HL-60 (cell line): ENCODE data around the gene PLCB1.

ENCODE experiments used
- DNase-seq, 2 experiments: peaks; one replicate each; pipeline ENCODE4 v3.0.0-alpha.2; 2010 to 2020; ENCODE audit warnings: low read depth in 1 of 2, low spot score in 1 of 2
- H3K27ac ChIP-seq: fragments of 250-450 bp; sonication (Bioruptor Pico); replicated peaks from 2 replicates; pipeline ENCODE4 v1.5.1; 2020; ENCODE audit warnings: mild to moderate bottlenecking, moderate library complexity
- H3K27me3 ChIP-seq: fragments of 250-450 bp; sonication (Bioruptor Pico); 2 replicates; pipeline ENCODE4 v1.5.1; 2021; ENCODE audit warnings: mild to moderate bottlenecking, moderate library complexity; ENCODE audit not compliant: insufficient read depth, poor library complexity, severe bottlenecking
- H3K4me3 ChIP-seq: replicated peaks from 2 replicates; pipeline ENCODE4 v1.5.1; 2011; ENCODE audit warnings: mild to moderate bottlenecking, control low read depth, low read length; ENCODE audit not compliant: insufficient read depth
- GABPA ChIP-seq: IDR thresholded peaks from 2 replicates; pipeline ENCODE4 v1.6.1; 2012; ENCODE audit warnings: low read depth
- POLR2AphosphoS5 ChIP-seq: IDR thresholded peaks from 2 replicates; pipeline ENCODE4 v1.6.1; 2012; ENCODE audit warnings: low read depth
- SPI1 ChIP-seq: IDR thresholded peaks from 2 replicates; pipeline ENCODE4 v1.6.1; 2012; ENCODE audit warnings: low read depth, mild to moderate bottlenecking, borderline replicate concordance
- TF ChIP-seq, protein P1 (sequence below): IDR thresholded peaks from one replicate; pipeline ENCODE4 v1.5.1; 2011; ENCODE audit warnings: low read length, control low read depth, inconsistent platforms; ENCODE audit not compliant: insufficient read depth
- TF ChIP-seq, protein P2 (sequence below): IDR thresholded peaks from 2 replicates; pipeline ENCODE4 v1.6.1; 2012; ENCODE audit warnings: low read depth; ENCODE audit not compliant: insufficient replicate concordance

PLCB1 gene

DNA sequence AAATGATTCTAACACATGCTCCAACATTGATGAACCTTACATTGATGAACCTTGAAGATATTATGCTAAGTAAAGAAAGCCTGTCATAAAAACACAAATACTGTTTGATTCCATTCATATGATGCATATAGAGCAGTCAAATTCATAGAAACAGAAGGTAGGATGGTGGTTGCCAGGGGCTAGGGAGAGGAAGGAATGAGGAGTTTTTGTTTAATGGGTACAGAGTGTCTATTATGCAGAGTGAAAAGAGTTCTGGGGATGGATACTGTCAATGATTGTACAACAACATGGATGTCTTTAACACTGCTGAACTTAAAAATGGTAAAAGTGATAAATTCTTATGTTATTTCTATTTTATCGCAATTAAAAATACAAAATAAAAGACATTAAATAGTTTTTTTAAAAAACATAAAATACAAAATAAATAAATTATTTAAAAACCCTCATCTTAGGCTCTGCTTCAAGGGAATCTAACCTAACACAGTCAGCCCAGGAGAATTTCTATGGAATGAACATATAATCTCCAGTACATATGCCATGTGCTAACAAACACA, 451.0 kb downstream of the PLCB1 start:
- no peak overlapping the region for H3K27ac ChIP-seq
- H3K4me3 ChIP-seq = no peak overlapping the region
- TF ChIP-seq SPI1 = no peak
- TF ChIP-seq, protein P1, sequence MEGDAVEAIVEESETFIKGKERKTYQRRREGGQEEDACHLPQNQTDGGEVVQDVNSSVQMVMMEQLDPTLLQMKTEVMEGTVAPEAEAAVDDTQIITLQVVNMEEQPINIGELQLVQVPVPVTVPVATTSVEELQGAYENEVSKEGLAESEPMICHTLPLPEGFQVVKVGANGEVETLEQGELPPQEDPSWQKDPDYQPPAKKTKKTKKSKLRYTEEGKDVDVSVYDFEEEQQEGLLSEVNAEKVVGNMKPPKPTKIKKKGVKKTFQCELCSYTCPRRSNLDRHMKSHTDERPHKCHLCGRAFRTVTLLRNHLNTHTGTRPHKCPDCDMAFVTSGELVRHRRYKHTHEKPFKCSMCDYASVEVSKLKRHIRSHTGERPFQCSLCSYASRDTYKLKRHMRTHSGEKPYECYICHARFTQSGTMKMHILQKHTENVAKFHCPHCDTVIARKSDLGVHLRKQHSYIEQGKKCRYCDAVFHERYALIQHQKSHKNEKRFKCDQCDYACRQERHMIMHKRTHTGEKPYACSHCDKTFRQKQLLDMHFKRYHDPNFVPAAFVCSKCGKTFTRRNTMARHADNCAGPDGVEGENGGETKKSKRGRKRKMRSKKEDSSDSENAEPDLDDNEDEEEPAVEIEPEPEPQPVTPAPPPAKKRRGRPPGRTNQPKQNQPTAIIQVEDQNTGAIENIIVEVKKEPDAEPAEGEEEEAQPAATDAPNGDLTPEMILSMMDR = no peak
- TF ChIP-seq, protein P2, sequence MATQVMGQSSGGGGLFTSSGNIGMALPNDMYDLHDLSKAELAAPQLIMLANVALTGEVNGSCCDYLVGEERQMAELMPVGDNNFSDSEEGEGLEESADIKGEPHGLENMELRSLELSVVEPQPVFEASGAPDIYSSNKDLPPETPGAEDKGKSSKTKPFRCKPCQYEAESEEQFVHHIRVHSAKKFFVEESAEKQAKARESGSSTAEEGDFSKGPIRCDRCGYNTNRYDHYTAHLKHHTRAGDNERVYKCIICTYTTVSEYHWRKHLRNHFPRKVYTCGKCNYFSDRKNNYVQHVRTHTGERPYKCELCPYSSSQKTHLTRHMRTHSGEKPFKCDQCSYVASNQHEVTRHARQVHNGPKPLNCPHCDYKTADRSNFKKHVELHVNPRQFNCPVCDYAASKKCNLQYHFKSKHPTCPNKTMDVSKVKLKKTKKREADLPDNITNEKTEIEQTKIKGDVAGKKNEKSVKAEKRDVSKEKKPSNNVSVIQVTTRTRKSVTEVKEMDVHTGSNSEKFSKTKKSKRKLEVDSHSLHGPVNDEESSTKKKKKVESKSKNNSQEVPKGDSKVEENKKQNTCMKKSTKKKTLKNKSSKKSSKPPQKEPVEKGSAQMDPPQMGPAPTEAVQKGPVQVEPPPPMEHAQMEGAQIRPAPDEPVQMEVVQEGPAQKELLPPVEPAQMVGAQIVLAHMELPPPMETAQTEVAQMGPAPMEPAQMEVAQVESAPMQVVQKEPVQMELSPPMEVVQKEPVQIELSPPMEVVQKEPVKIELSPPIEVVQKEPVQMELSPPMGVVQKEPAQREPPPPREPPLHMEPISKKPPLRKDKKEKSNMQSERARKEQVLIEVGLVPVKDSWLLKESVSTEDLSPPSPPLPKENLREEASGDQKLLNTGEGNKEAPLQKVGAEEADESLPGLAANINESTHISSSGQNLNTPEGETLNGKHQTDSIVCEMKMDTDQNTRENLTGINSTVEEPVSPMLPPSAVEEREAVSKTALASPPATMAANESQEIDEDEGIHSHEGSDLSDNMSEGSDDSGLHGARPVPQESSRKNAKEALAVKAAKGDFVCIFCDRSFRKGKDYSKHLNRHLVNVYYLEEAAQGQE = no peak
- no peak for TF ChIP-seq POLR2AphosphoS5
- TF ChIP-seq GABPA = no peak
- no peak for DNase-seq
- no peaks in the 10 kb centered on the region for H3K27me3 ChIP-seq

DNA sequence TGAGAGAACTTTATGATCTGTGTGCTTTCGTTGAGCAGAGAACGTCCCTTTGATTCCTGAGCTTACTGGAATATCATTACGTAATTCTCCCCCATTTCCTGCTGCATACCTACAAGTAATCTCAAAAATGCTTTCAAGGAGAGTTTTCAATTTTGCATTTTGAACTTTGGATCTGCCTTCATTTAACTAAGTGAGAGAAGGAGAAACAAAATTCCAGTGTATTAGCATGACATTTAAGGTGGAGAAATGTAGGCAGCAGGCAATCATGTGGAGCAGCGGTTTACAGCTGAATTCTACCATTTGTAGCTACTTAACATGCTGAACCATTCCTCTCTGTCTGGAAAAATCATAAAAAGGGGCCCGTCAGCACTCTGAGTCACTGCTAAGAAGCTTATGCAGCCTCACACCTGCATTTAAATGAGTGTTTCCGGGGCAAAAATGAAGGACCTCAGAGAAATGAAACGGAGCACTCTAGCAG, 451.5 kb downstream of the PLCB1 start:
- Histone ChIP-seq H3K27me3 (no peaks in the 10 kb centered on the region), H3K4me3 (no peak overlapping the region), H3K27ac (no peak overlapping the region)
- no peak for DNase-seq
- TF ChIP-seq, protein P2 = no peak
- TF ChIP-seq POLR2AphosphoS5 (no peak), GABPA (no peak), SPI1 (no peak)
- TF ChIP-seq, protein P1 = no peak

DNA sequence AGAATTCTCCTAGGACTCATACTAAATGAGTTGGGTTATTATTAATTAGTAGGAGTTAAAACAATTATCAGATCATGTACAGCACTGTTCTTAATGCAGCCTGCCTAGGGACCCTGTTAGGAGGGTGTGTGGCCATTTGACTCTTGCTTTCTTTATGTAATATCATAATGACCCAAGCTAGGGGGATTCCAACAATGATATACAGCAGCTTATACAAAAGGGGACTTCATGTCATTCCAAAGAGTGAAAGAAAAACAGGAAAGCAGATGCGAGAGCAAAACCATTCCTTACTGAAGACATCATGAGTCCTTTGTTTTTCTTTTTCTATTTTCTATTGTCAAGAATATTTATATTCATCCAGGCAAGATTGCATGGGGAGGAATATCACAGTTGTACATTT, 455.2 kb downstream of the PLCB1 start:
- H3K4me3 ChIP-seq = no peak overlapping the region
- no peak overlapping the region for H3K27ac ChIP-seq
- TF ChIP-seq GABPA = no peak
- TF ChIP-seq, protein P1 = no peak
- H3K27me3 ChIP-seq = no peaks in the 10 kb centered on the region
- DNase-seq = no peak

DNA sequence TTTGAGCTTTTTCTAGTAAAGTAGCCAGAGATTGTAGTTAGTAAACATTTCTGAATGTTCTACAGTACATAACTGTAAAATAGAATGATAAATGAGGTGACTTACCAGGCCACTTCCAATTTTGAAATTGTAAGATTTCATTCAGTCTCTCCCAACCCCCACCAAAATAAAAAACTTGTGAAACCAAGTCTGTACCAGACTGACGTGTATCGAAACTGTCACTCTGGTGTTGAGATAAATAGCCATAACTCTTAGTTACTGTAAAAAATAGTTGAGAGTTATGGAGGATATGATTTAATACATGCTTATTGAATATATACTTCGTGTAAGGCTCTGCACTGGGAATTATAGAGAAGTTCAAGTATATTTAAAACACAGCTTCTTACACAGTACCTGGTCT, 455.7 kb downstream of the PLCB1 start:
- TF ChIP-seq POLR2AphosphoS5 = no peak
- TF ChIP-seq, protein P2 = no peak
- TF ChIP-seq, protein P1 = no peak
- no peak for TF ChIP-seq SPI1
- TF ChIP-seq GABPA = no peak
- no peak overlapping the region for H3K4me3 ChIP-seq
- no peaks in the 10 kb centered on the region for H3K27me3 ChIP-seq
- DNase-seq = no peak
- no peak overlapping the region for H3K27ac ChIP-seq
